ENCODE data around the gene IL1RAPL1.

Gene IL1RAPL1

DNA sequence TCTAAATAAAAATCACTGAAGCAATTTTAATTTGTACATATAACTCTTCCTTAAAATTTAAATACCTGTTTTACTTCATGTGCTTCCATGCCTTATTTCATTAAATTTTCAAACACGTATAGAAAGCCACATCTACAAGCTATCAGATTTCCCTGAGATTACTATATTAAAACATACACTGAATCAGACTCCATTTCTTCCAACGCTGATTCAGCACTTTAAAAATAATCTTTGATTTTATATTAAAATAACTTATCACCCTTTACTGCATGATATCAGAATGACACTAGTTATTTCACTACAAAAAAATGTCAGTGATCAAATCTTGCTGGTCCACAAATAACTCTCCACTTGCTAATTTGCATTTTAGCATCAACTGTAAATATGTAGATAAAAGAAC lies 550.8 kb downstream of the IL1RAPL1 start:
- DNase-seq: no peak

DNA sequence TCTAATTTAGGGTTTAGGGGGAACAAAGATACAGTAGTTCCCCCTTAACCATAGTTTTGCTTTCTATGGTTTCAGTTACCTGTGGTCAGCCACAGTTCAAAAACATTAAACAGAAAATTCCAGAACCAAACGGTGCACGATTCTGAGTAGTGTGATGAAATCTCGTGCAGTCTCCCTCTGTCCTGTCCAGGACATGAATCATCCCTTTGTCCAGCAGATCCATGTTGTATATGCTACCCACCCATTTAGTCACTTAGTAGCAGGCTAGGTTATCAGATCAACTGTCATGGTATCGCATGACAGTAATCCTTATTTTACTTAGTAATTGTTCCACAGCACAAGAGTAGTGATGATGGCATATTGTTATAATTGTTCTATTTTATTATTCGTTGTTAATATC lies 556.1 kb downstream of the IL1RAPL1 start:
- no peak for DNase-seq

DNA sequence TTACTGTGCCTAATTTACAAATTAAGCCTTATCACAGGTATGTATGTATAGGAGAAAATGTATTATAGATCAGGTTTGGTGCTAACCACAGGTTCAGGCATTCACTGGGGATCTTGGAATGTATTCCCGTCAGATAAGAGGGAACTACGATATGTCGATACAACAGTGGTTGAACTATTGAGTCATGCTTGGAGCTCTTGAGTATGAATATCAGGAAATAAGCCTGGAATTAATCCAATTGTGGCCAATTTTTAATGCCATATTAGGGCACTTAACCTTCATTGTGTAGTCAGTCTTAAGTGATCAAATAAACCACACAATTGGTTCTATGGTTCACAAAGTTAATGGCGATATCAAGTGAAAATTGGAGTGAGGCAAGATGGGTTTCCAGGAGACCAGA lies 556.5 kb downstream of the IL1RAPL1 start:
- no peak for DNase-seq

DNA sequence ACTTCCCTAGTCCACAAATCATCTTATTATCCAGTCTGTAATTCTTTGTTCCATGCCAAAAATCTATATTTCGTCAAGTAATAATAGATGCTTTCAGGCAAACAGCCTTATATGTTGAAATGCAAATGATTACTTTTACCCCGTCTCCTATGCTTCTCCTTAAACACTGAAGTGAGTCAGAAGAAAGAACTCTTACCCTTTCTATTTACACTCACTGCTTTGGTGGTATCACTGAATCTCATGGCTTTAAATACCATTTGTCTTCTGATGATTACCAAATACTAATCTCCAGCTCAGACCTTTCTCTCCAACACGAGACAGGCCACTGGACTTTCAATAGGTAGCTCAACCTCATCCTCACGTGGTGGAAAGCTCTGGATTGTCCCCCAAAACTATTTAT lies 558.1 kb downstream of the IL1RAPL1 start:
- no peak for DNase-seq

DNA sequence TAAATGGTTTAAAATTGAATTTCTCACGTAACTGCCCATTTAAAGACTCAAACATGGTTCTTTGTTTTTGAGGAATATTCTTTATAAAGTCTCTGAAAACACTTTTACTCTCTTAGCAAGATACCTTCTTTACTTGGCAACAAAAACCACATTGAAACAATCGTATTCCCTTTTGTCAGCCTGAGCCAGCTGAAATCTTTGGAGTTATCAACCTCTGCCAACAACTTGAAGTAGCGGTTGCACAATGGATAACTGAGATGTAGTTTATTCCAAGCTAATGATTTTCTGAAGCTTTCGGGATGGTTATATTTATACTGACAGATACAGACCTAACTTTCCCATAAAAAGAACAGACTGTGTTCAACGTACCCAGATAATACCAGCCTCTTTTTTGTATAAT lies 561.3 kb downstream of the IL1RAPL1 start:
- no peak for DNase-seq

DNA sequence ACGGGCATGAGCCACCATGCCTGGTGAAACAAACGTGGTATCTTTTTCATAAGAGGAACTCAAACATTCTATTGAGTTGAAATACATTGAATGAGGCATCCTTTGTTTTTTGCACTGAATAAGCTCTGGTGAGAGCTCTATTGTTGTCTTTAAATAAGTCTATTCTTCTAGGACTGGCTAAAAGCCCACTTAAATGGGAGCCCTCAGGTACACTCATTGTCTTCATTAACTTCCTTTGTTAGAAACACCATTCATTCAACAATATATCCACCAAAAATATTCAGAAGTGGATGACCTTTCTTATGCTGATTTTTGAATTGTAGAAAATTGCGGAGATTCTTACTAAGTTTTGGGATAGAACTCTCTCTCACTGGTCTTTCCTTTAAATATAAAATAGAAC lies 568.0 kb downstream of the IL1RAPL1 start:
- no peak for DNase-seq

DNA sequence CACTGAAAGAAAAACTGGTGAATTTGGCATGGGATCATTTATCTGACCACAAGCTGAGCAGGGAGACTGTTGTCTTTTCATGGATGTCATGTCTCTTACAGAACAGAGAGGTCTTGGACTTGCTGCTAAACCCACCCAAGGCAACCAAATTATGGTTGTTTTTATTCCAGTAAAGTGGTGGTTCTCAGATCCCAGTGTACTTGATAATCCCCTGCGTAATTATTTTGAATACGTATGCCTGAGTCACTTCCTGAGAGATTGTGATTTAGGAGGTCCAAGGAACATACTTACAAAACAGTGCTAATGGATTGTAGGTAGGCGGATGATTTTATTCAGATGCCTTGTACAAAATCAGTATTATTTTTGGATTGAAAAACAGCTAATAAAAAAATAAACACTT lies 585.6 kb downstream of the IL1RAPL1 start:
- no peak for DNase-seq

DNA sequence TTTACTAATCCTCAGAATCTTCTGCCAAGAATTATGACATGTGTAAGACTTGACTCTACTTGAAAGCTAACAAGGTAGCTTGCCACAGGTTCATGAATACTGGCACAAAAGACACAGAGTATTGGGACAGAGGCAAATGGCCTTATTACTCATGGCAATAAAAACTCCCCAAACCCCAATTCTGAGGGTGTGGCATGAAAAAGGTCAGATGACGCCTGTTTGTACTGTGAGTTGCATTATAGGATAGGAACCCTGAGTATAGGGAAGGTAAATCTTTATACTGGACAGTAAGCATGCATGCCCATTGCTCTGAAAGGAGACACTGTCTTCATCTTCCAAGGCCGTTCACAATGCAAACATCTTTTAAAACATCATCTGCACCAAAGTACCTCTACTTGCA lies 600.0 kb downstream of the IL1RAPL1 start:
- DNase-seq: no peak

DNA sequence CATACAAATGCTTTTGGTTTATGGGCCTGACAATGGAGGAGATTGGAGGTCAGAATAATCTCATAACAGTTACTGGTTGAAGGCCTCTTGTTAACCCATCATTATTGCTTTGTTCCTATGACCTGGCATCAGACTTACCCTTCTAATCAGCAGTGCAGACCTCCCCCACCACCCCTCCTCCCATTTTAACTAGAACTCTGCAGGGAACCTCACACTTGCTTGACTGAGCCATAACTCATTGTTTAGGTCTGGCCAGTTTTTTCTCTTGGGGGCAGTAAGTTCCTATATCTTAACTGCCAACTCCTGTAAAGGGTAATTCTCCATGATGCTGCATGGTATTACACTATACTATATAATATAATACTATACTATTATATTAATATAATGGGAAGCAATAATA lies 609.3 kb downstream of the IL1RAPL1 start:
- DNase-seq: no peak

DNA sequence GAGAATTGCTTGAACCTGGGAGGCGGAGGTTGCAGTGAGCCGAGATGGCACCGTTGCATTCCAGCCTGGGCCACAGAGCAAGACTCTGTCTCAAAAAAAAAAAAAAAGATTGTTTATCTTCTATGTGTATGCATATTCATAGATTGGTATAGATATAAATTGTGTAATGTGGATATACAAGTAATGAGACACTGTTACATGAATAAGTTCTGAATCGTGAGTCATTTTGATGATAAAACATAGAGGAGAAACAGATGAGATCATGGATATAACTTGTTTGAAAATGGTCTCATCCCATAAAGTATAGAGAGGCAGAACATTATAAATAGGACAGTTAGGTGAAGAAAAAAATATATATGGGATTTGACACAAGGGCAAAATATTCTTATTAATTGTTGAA lies 628.0 kb downstream of the IL1RAPL1 start:
- DNase-seq: no peak

DNA sequence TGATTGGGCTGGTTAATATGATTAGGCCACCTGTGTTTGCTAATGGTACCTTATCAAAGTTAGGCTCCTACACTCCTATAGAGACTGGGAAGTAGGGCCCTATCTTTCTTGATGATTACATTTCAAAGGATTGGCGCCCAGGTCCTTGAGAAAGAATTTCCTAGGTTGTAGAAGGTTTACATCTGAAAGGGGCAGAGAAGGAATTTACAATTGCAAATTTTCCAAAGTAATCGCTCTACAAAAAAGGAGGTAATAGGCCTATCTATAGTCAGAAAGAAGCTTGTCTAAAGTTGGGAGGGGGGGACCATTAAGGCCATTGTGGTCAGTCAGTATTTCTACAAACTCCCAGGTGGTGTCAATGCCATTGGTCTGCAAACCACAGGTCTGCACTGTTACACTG lies 638.4 kb downstream of the IL1RAPL1 start:
- DNase-seq: no peak

DNA sequence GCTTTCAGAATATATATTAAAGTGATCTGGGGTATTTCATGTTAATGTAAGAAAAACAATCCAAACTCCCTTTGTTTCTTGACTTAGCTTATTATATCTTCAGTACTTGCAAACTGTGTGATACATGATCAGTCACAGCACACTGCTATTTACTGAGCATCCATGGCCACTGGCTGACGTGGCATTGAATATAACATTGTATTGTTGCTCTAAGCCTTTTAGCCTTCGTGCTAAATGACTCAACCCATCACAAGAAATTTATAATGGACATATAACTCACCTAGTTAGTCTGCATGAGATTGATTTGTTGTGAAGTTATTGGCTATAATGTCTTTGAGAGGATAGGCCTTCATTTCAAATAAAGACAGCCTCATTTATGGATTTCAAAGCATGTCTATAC lies 642.6 kb downstream of the IL1RAPL1 start:
- DNase-seq: no peak

DNA sequence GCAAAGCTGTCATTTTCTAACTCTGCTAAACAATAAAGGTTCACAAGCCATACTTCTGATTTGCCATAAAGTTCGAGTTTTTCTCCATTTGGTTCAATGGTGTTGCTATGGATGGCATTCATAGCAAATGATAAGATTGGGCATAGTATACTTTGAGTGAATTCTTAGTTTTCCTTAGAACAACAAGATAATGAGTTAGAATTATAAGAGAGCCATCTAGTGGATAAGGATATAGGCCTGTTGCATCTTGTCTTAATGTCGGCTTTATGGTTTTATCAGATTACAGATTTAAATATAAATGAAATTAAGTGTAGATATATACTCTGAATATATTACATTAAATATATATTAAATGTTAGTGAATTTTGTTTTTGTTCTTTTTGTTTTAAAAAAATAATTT lies 644.6 kb downstream of the IL1RAPL1 start:
- DNase-seq: no peak

DNA sequence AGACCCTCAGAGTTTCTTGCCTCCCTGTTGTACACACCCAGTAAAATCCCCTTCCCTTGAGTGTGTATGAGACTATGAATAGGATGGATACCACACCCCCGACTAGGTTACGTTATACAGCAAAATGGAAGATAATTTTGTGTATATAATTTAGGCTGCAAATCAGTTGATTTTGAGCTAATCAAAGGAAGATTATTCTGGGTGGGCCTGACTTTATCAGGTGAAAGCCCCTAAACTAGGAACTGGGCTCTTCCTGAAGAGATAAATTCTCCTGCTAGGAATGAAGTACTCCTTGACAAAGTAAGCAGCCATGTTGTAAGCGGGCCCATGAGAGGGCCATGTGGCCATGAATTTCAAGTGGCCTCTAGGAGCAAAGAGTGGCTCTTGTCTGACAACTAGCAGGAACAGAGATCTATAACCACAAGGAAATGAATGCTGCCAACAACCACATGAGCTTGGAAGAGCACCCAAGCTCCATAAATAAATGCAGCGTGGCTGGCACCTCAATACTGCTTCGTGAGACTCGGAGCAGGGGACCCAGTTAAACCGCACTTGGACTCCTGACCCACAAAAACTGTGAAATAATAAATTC lies 646.4 kb downstream of the IL1RAPL1 start:
- no peak for DNase-seq

DNA sequence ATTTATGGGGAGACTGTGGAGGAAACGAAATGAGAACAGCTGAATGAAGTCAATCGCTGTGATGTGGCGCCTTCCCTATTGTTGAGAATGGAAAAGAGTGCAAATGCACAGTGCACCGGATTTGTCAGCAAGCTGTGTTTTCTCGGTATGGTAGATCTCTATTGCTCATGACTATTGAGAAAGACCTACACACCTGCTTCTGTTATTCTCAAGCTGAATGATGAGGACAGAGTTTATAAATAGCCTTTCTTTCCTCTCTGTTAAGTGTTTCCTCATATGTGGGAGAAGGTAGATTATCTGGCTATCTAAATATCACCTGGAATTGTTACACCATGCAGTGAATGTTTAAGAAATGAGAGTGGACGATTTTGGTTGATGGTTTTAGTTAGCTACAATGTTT lies 650.7 kb downstream of the IL1RAPL1 start:
- DNase-seq: no peak

DNA sequence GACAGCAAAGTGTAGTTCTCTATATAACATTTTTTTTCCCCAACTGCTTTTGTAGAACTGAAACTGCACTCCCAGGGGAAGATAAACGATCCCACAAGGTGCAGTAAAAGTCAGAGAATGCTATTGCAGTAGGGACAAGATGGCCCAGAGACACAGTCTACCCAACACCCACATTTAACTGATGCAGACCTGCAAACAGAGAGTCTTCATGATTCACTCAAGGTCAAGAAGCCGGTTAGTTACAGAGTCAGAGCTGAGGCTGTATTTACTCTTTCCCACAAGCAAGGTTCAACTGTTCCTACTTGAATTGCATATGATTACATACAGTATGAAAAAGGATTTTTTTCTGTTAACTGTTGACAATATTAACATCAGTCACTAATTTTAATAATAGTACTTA lies 654.6 kb downstream of the IL1RAPL1 start:
- no peak for DNase-seq

DNA sequence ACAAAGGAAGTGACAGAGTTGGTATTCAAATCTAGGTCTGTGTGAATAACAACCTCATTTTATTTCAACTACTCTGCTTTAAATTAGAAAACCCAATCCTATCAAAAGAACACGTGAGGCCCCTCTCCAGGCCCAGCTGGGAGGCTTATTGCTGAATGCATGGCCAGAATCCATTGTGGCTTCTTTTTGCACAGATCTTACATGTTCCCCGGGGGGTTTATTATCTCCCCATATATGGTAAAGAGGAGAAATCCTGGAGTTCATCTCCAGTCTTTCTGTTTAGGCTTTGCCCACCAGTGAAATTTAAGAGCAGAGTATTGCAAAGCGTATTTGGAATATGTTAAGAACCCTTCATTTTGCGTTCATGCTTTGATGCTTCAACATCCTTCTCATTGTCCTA lies 655.6 kb downstream of the IL1RAPL1 start:
- DNase-seq: no peak

DNA sequence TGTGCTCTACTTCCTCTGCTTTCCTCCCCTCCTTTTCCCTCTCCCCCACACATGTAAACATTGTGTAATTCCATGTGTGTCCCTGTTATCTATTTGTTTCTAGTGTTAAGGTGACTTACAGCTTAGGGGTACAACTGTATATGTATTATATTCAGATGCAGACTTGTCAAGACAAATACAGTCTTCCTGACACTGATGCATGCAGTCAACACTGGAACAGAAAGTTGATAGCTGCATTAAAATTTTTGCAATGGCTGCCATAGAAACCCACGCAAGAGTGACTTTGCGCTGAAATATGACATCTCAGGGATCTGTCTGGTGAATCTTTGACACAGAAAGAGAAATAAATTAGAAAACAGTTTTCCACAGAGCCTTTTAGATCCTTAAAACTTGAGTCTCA lies 656.7 kb downstream of the IL1RAPL1 start:
- DNase-seq: no peak

DNA sequence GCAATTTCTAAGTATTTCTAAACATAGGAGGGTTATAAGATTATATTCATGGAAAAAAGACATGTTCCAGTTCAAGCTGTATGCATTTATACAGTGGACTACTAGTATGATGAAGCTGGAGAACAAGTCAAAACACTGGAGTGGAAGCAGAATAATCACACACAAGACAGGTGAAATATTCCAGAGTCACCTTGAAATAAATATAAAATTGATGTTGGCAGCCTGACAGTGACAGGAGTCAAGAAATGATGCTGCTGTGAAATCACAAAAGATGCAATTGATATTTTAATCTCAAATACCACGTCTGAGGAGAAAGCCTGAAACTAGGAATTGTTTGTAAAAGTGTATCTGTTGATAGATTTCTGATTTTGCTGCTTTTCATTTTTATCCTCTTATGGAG lies 667.3 kb downstream of the IL1RAPL1 start:
- no peak for DNase-seq

DNA sequence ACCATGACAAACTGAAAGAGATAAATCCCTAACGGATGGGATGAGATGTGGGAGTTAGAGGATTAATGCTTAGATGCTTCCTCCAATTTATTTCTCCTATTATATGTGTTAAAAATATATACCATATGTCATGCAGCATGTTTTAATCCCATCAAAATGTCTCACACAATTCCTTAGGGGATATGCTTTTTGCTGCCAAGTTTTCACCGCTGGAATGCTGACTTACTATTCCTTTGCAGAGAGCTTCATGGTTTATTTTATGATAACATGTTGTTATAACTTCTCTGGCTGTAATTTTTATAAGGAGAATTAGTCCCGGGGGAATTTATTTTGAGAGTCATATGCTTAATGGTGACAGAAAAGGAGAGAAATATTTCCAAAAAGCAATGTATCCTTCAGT lies 670.3 kb downstream of the IL1RAPL1 start:
- DNase-seq: no peak

DNA sequence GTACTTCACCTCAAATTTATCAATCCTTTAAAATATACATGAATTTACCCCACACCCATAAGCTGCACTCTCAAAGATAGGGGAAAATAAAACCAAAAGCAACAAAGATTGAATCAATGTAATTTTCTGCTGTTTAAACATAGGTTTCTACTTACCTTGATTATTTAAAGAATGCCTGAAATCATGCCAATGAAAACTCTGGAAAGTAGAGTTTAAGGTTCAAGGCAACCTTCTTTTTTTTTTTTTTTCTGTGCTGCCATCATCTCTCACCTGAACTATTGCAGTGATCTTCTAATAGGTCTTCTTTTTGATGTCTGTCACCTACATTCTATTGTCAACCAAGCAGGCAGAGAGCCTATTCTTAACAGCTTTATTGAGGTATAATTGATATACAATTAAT lies 682.1 kb downstream of the IL1RAPL1 start:
- DNase-seq: no peak

DNA sequence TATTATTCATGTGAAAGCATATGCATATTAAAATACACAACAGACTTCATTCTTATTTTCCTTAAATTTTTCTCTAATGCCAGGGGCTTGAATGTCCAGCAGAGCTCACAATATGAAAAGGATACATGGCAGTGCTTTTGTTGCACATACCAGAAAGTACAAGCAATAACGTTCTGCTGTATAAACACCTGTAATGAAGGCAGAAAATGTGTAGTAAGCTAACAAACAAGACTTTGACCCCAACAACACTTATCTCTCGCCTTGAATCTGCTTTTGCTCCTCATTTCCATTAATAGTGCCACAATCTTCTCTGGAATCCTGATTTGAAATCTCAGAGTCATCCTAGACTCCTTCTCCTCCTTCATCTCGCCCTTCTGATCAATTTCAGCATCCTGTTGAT lies 687.3 kb downstream of the IL1RAPL1 start:
- no peak for DNase-seq

DNA sequence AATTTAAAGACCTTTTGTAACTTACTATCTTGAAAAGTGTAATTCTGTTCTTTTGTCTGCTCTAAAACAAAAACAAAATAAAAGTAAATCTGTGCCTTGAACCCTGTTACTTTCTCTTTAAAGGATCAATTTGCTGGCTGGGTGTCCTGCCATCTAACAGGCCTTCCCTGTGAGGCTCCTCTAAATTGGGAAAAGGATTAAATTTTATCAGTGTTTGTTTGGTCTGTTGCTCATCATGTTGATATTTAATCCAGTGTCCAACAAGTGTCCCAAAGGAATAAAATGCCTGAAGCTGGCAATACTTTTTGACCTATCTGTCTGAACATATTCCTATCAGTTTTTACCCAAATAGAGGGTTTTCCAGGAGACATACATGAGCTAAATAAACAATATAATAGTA lies 688.7 kb downstream of the IL1RAPL1 start:
- no peak for DNase-seq

DNA sequence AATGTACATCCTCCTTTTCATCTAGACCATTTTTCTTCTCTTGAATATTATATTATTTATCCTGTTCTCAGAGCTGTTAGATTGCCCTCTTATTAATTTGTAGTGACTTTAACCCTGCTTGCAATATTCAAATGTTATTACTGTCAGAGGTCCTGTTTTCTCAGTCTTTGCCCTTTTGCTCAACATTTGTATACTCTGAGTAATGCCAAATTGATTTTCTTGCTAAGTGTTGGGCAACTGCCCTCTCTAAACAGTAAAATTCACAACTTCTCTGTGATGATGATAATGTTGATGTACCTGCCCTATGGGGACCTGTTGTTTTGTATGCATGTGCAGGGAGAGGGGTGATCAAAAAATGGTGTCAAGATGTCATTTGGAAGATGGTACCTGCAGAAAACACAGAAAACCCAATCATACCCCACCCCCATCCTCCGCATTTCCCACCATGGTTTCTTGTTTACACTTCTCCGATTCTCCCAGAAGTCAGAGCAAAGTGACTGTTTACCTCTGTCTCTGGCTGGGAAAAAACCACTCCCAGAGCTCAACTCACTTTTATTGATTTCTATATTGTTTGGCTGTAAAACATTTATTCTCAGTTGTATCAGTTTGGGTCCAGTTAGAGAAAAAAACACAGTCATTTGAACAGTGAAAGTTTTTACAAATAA lies 694.0 kb downstream of the IL1RAPL1 start:
- DNase-seq: no peak

DNA sequence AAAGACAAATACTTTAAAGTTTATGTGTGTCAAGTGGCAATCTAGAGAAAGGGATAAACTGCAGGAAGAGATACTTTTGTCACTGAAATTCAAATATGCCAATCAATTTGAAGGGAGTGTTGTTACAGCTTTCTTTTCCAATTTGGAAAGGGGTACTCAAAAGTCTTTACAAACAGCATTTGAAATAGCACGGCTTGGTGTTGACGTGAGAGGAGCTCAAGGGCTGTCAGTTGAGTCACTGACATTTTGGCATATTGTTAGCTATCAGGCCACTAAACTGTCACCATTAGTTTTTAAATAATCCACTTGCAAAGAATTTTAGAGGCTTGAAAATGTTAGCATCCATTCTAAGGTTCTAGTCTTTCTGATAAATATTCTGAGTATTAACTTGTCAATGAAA lies 698.4 kb downstream of the IL1RAPL1 start:
- DNase-seq: no peak
